Hypothalamus (tissue), 51 donors: Measurements from ENCODE around the gene TOPORS.

Experiments
- DNase-seq, 51 donors: peaks; one replicate each; lab custom pipeline; 2025; lab: John Stamatoyannopoulos, UW

TOPORS gene

GRCh38 chr9:32516241-32516640, 36.1 kb downstream of the TOPORS start:
- DNase-seq: no peak

GRCh38 chr9:32508728-32509127, 43.7 kb downstream of the TOPORS start:
- no peak for DNase-seq

- no peak for DNase-seq
These were observed 49.4 kb downstream of the TOPORS start for GRCh38 chr9:32503008-32503407.

GRCh38 chr9:32502464-32502863, 49.9 kb downstream of the TOPORS start:
- no peak for DNase-seq

- DNase-seq: no peak
These were observed 50.5 kb downstream of the TOPORS start for GRCh38 chr9:32501868-32502267.

GRCh38 chr9:32500768-32501167, 51.6 kb downstream of the TOPORS start:
- no peak for DNase-seq

- DNase-seq: no peak
These were observed 54.5 kb downstream of the TOPORS start for GRCh38 chr9:32497921-32498320.

- DNase-seq: no peak
These were observed 61.8 kb downstream of the TOPORS start for GRCh38 chr9:32490601-32491000.
